Right lobe of liver (tissue), 6 donors: Measurements from ENCODE around the gene IRX2. TPM values are rescaled to one million over a fixed set of nuclear protein-coding genes. Genes with fewer than 3 reads are reported as not detected.

Source experiments
- ATAC-seq, 4 donors: fragments of 200-7000 bp; cut with Tn5 transposase; one replicate each; pipeline ENCODE4 v1.9.1; 2020; ENCODE audit warnings: mild to moderate bottlenecking in 4 of 4, moderate library complexity in 4 of 4
- DNase-seq, 3 donors: peaks; one replicate each; pipeline ENCODE4 v3.0.0-alpha.2; 2020
- H3K27ac ChIP-seq, 3 donors: fragments of 200-600 bp; one replicate each; pipeline ENCODE4 v1.8.0; 2022
- H3K27me3 ChIP-seq, 2 donors: fragments of 200-600 bp; one replicate each; pipeline ENCODE4 v1.8.0; 2022
- H3K36me3 ChIP-seq, 4 donors: fragments of 200-600 bp; sonication (generic) in 1 of 4; one replicate each; pipeline versions ENCODE4 v1.5.1 to v1.8.0; 2017 to 2022; ENCODE audit warnings: control low read depth in 1 of 4
- H3K4me1 ChIP-seq, 4 donors: fragments of 200-600 bp; sonication (generic) in 1 of 4; one replicate each; pipeline versions ENCODE4 v1.5.1 to v1.8.0; 2017 to 2022; ENCODE audit warnings: control low read depth in 1 of 4
- H3K4me3 ChIP-seq, 3 donors: fragments of 200-600 bp; one replicate each; pipeline ENCODE4 v1.8.0; 2022
- H3K9me3 ChIP-seq, 4 donors: fragments of 200-600 bp; sonication (generic) in 1 of 4; one replicate each; pipeline versions ENCODE4 v1.5.1 to v1.8.0; 2017 to 2022; ENCODE audit warnings: control low read depth in 1 of 4
- POLR2A ChIP-seq: fragments of 450-650 bp; IDR thresholded peaks from one replicate; pipeline ENCODE4 v1.6.1; 2017; ENCODE audit warnings: antibody characterized with exemption, mild to moderate bottlenecking
- WGBS: methylation state at CpG from one replicate; pipeline ENCODE4 v1.1.6; 2018; ENCODE audit warnings: low coverage, low lambda C conversion rate; ENCODE audit not compliant: insufficient coverage; ENCODE audit errors: missing lambda C conversion rate; 5-methylcytosine and 5-hydroxymethylcytosine counted together
- intact Hi-C, 2 donors: fragments of 100-400 bp; cut with DNase I; formaldehyde crosslinking; loops; one replicate each; pipeline versions ENCODE4 v1.11.2 to v1.14.1; 2022
- total RNA-seq, 6 experiments: library from RNA; depleted of rRNA in 2 of 6; stranded (reverse); fragments of >200 nt in 2 of 6; fragmentation: NEBNext Ultra II Directional in 3 of 6; extraction: Animal tissue kit (Norgen Biotek cat#: 25700) in 3 of 6; gene quantifications; one replicate each; pipeline versions ENCODE4 v1.1.0 to v1.2.4, GENCODE V29; 2016 to 2023
- TF ChIP-seq, protein P1 (sequence below), 4 donors: fragments of 200-600 bp in 3 of 4; fragments of 450-650 bp in 1 of 4; IDR thresholded peaks; one replicate each; pipeline versions ENCODE4 v1.5.1 to v1.8.0; 2016 to 2022; ENCODE audit warnings: antibody characterized with exemption in 4 of 4, mild to moderate bottlenecking in 2 of 4
- donor health status: DM: no; HTN: yes; CAD: no.
- donor health status: DM: no; HTN: no; CAD: no.
- donor health status: DM: no; HTN: no; CAD: no.
- donor health status: DM: no; HTN: yes; CAD: no.
- donor health status: DM: no; HTN: yes; CAD: no.

Gene IRX2
- total RNA-seq, 6 experiments from 2014 or later, result not detected

GRCh38 chr5:2762744-2763532 is 11.5 kb upstream of the IRX2 start:
- Histone ChIP-seq H3K27me3 (peaks cover 0 to 3% of the 10 kb centered on the region in 2 donors), H3K4me3 (no peak overlapping the region), H3K9me3 (no peaks in the 10 kb centered on the region), H3K27ac (no peak overlapping the region), H3K36me3 (no peaks in the 10 kb centered on the region), H3K4me1 (no peaks in the 10 kb centered on the region)
- no peak for ATAC-seq
- DNase-seq, result no peak
- intact Hi-C loops, result no loop called here
- WGBS, result 79% methylated on average over 8 of the region's 12 CpGs
- TF ChIP-seq POLR2A, result no peak
- TF ChIP-seq, protein P1, sequence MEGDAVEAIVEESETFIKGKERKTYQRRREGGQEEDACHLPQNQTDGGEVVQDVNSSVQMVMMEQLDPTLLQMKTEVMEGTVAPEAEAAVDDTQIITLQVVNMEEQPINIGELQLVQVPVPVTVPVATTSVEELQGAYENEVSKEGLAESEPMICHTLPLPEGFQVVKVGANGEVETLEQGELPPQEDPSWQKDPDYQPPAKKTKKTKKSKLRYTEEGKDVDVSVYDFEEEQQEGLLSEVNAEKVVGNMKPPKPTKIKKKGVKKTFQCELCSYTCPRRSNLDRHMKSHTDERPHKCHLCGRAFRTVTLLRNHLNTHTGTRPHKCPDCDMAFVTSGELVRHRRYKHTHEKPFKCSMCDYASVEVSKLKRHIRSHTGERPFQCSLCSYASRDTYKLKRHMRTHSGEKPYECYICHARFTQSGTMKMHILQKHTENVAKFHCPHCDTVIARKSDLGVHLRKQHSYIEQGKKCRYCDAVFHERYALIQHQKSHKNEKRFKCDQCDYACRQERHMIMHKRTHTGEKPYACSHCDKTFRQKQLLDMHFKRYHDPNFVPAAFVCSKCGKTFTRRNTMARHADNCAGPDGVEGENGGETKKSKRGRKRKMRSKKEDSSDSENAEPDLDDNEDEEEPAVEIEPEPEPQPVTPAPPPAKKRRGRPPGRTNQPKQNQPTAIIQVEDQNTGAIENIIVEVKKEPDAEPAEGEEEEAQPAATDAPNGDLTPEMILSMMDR (IDR thresholded peaks at IDR 0.05), result no peak

GRCh38 chr5:2761921-2762488 is 10.5 kb upstream of the IRX2 start:
- Histone ChIP-seq H3K4me3 (no peak overlapping the region), H3K9me3 (no peaks in the 10 kb centered on the region), H3K27me3 (peaks cover 0 to 11% of the 10 kb centered on the region in 2 donors), H3K36me3 (no peaks in the 10 kb centered on the region), H3K27ac (no peak overlapping the region), H3K4me1 (peaks cover 0 to under 1% (median 0%) of the 10 kb centered on the region in 4 donors)
- DNase-seq (no peak), ATAC-seq (no peak)
- intact Hi-C loops, result no loop called here
- TF ChIP-seq POLR2A, result no peak
- TF ChIP-seq, protein P1 (IDR thresholded peaks at IDR 0.05), result no peak
- WGBS, result 12% methylated on average over 4 of the region's 4 CpGs

DNA sequence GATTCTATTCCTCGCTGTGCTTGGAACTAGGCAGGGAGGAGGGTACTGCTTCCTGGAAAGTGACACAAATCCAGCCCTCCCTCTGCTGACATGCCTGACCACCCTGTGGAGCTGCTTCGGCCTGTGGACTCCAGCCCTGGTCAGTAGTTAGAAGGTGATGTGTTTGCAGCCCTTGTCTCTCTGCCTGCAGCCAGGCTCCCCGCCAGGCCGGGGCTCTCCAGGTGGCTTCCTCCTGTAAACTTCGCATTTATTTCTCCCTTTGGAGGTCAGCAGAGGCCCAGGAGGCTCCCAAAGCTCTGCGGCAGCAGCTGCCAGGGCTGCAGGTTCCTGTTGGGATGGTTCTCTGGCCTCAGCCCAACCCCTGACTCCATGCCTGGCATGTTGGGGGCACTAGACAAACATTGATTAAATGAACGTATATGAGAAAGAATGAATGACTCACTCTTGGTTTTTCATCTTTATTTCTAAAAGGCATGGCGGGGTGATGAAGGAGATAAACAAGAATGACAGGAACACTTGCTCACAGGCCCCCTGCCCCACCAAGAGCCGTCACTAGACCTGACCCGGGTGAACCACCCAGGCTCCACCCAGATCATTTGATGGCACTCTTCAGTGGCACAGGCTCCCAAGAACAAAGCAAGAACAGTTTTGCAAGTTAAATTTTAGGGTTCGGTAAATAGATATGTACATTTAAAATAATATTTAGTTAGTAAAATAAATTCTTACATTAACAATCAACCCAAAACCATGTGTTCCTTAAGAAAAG is 8.4 kb upstream of the IRX2 start:
- H3K27ac ChIP-seq, result no peak overlapping the region
- ATAC-seq, result no peak
- H3K27me3 ChIP-seq, result peaks cover 4 to 28% of the 10 kb centered on the region in 2 donors
- no peak for TF ChIP-seq POLR2A
- TF ChIP-seq, protein P1 (IDR thresholded peaks at IDR 0.05), result no peak
- no peak overlapping the region for H3K4me3 ChIP-seq
- intact Hi-C loops, result no loop called here
- H3K36me3 ChIP-seq, result no peaks in the 10 kb centered on the region
- DNase-seq, result no peak
- H3K4me1 ChIP-seq, result peaks cover 0 to 20% (median 0%) of the 10 kb centered on the region in 4 donors
- H3K9me3 ChIP-seq, result no peaks in the 10 kb centered on the region
- WGBS, result 17% methylated on average over 8 of the region's 11 CpGs

DNA sequence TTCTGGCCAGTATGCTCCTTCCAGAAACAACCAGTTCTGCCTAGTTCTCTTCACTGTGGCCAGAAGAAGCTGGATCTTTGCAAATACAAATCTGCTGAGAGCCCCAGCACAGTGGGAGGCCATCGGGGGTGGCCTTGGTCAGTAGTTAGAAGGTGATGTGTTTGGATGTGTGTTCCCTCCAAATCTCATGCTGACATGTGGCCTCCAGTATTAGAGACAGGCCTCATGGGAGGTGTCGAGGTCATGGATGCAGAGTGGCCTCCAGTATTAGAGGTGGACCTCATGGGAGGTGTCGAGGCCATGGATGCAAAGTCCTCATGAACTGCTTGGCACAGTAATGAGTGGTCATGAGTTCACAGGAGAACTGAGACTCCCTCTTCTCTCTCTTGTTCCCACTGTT is 7.6 kb upstream of the IRX2 start:
- 58% methylated on average over 2 of the region's 3 CpGs for WGBS
- intact Hi-C loops, result no loop called here
- Histone ChIP-seq H3K9me3 (no peaks in the 10 kb centered on the region), H3K4me1 (peaks cover 0 to 21% (median 0%) of the 10 kb centered on the region in 4 donors), H3K4me3 (no peak overlapping the region), H3K27me3 (peaks cover 4 to 28% of the 10 kb centered on the region in 2 donors), H3K36me3 (no peaks in the 10 kb centered on the region), H3K27ac (no peak overlapping the region)
- DNase-seq (no peak), ATAC-seq (no peak)
- TF ChIP-seq, protein P1 (IDR thresholded peaks at IDR 0.05), result no peak
- TF ChIP-seq POLR2A, result no peak
